Neutrophil (primary cell): ENCODE results near the gene CLTC.

Experiments used
- H3K27ac ChIP-seq: fragments of 200-600 bp; sonication (generic); 2 replicates; pipeline ENCODE4 v1.5.1; 2016; ENCODE audit warnings: mild to moderate bottlenecking, moderate library complexity
- H3K27me3 ChIP-seq: fragments of 200-600 bp; sonication (generic); 2 replicates; pipeline ENCODE4 v1.6.0; 2016; ENCODE audit warnings: mild to moderate bottlenecking
- H3K36me3 ChIP-seq: fragments of 200-600 bp; sonication (generic); 2 replicates; pipeline ENCODE4 v1.5.1; 2017
- H3K4me1 ChIP-seq, 2 experiments: fragments of 200-600 bp in 1 of 2; sonication (generic) in 1 of 2; 1 replicate in 1 of 2; 2 replicates in 1 of 2; pipeline versions ENCODE4 v1.5.1 to v1.6.1; 2013 to 2016; ENCODE audit warnings: low read depth in 1 of 2, low read length in 1 of 2, mild to moderate bottlenecking in 1 of 2, moderate library complexity in 1 of 2; ENCODE audit not compliant: control insufficient read depth in 1 of 2, insufficient read depth in 1 of 2
- H3K4me3 ChIP-seq, 2 experiments: fragments of 200-600 bp in 1 of 2; sonication (generic) in 1 of 2; 1 replicate in 1 of 2; 2 replicates in 1 of 2; pipeline ENCODE4 v1.5.1; 2013 to 2016; ENCODE audit warnings: low read depth in 1 of 2, low read length in 1 of 2, mild to moderate bottlenecking in 1 of 2, moderate library complexity in 1 of 2
- H3K9me3 ChIP-seq: fragments of 200-600 bp; sonication (generic); 2 replicates; pipeline ENCODE4 v1.5.1; 2016
- CTCF ChIP-seq: fragments of 200-600 bp; sonication (generic); IDR thresholded peaks from 2 replicates; pipeline ENCODE4 v1.5.1; 2016; ENCODE audit warnings: antibody characterized with exemption

Gene CLTC

DNA sequence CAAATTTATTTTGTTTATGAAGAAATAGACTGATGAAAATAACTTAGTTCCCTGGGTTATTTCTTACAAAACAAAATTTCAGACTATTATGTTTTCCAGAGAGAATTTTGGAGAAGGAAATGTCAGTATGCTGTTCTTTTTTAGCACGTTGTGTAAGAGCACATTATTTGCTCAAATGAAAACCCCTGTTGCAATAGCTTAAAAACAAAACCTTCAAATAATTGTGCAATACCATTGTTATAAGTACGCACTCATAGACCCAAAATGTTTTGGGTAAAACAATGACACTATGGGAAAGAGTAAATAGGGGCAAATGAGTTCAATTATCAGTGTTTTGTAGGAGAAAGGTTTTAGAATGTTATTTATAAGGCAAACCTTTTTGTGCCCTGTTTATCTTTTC lies 106.0 kb downstream of the CLTC start:
- Histone ChIP-seq H3K4me1 (peaks cover 84 to 95% of the 10 kb centered on the region in 2 experiments), H3K36me3 (no peaks in the 10 kb centered on the region), H3K9me3 (no peaks in the 10 kb centered on the region), H3K27me3 (no peaks in the 10 kb centered on the region), H3K27ac (peak overlapping the region; percentile 98), H3K4me3 (peak overlapping the region; percentile 46 to 72)
- TF ChIP-seq CTCF, result no peak

- H3K27ac ChIP-seq, result peak overlapping the region; percentile 98
- H3K36me3 ChIP-seq, result peaks cover 17% of the 10 kb centered on the region
These were observed 108.3 kb downstream of the CLTC start for GRCh38 chr17:59727817-59728533.

GRCh38 chr17:59730268-59730834 lies 110.7 kb downstream of the CLTC start:
- Histone ChIP-seq H3K27me3 (no peaks in the 10 kb centered on the region), H3K36me3 (peaks cover 41% of the 10 kb centered on the region), H3K4me1 (peaks cover 60 to 66% of the 10 kb centered on the region in 2 experiments), H3K4me3 (peak overlapping the region; percentile 72 to 86), H3K9me3 (no peaks in the 10 kb centered on the region), H3K27ac (peak overlapping the region; percentile 98)
- TF ChIP-seq CTCF, result no peak

More at GRCh38 chr17:59727817-59728533, 108.3 kb downstream of the CLTC start:
- Histone ChIP-seq H3K4me1 (peaks cover 80 to 88% of the 10 kb centered on the region in 2 experiments), H3K27me3 (no peaks in the 10 kb centered on the region), H3K4me3 (peak overlapping the region in 1 of 2 experiments; percentile 72), H3K9me3 (no peaks in the 10 kb centered on the region)
- no peak for TF ChIP-seq CTCF

GRCh38 chr17:59733697-59734096 lies 114.0 kb downstream of the CLTC start:
- Histone ChIP-seq H3K9me3 (no peaks in the 10 kb centered on the region), H3K27ac (peak overlapping the region; percentile 37), H3K4me3 (no peak overlapping the region), H3K4me1 (peaks cover 28 to 33% of the 10 kb centered on the region in 2 experiments), H3K36me3 (peaks cover 74% of the 10 kb centered on the region), H3K27me3 (no peaks in the 10 kb centered on the region)
- no peak for TF ChIP-seq CTCF

GRCh38 chr17:59734226-59734625 lies 114.5 kb downstream of the CLTC start:
- no peaks in the 10 kb centered on the region for H3K27me3 ChIP-seq
- H3K4me3 ChIP-seq, result no peak overlapping the region
- H3K27ac ChIP-seq, result peak overlapping the region; percentile 37
- TF ChIP-seq CTCF, result no peak
- H3K36me3 ChIP-seq, result peaks cover 79% of the 10 kb centered on the region
- H3K9me3 ChIP-seq, result no peaks in the 10 kb centered on the region
- peaks cover 23 to 28% of the 10 kb centered on the region in 2 experiments for H3K4me1 ChIP-seq
